ENCODE data around the gene USP50. TPM values are rescaled to one million over a fixed set of nuclear protein-coding genes. Genes with fewer than 3 reads are reported as not detected.

The USP50 gene
- total RNA-seq, 4 donors from 2014 or later = not detected

GRCh38 chr15:50503144-50503543 is 43.3 kb downstream of the USP50 start:
- TF ChIP-seq CTCF (IDR thresholded peaks at IDR 0.05; ENCODE audit: low read depth) = no peak

- no peak for TF ChIP-seq CTCF (IDR thresholded peaks at IDR 0.05; ENCODE audit: low read depth)
Measured at GRCh38 chr15:50501815-50502214, 44.7 kb downstream of the USP50 start.

- no peak for TF ChIP-seq CTCF (IDR thresholded peaks at IDR 0.05; ENCODE audit: low read depth)
Measured at GRCh38 chr15:50500352-50500751, 46.1 kb downstream of the USP50 start.

GRCh38 chr15:50496692-50497091 is 49.8 kb downstream of the USP50 start:
- TF ChIP-seq CTCF (IDR thresholded peaks at IDR 0.05; ENCODE audit: low read depth) = no peak

- TF ChIP-seq CTCF (IDR thresholded peaks at IDR 0.05; ENCODE audit: low read depth) = no peak
Measured at GRCh38 chr15:50493625-50494024, 52.8 kb downstream of the USP50 start.

- TF ChIP-seq CTCF (IDR thresholded peaks at IDR 0.05; ENCODE audit: low read depth) = no peak
Measured at GRCh38 chr15:50487287-50487686, 59.2 kb downstream of the USP50 start.

GRCh38 chr15:50485389-50485788 is 61.1 kb downstream of the USP50 start:
- no peak for TF ChIP-seq CTCF (IDR thresholded peaks at IDR 0.05; ENCODE audit: low read depth)
